OCI-LY1 (cell line): Measurements from ENCODE around the gene CDC42BPA.

ENCODE experiments used
- EZH2 ChIP-seq: fragments of 200-600 bp; sonication (generic), shearing (Covaris generic); IDR thresholded peaks from 2 replicates; pipeline ENCODE4 v1.8.0; 2017; ENCODE audit warnings: borderline replicate concordance, mixed run types, mild to moderate bottlenecking, antibody characterized with exemption, low read length, moderate library complexity, mixed read lengths
- TF ChIP-seq, protein P1 (sequence below): fragments of 200-600 bp; sonication (generic), shearing (Covaris generic); IDR thresholded peaks from 2 replicates; pipeline ENCODE4 v1.5.1; 2017; ENCODE audit warnings: mild to moderate bottlenecking, antibody characterized with exemption, low read length, moderate library complexity, mixed read lengths

DNA sequence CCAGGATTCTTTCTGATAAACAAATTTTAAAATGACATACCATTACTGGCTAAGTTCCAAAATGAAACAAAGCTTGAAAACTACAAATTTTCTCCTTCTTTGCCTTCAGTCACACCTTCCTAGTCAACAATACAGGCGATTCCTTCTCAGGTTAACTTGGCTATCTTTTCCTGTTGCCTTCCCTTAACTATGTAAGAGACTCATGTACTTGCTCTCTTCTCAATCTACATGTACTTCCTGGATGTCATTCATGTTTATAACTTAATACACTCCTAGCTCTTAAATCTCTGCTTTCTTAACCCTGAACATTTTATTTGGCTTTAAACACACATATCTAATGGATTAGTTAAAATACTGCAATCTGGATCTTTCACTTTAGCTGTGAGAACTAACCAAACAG, 281.2 kb downstream of the CDC42BPA start:
- TF ChIP-seq, protein P1, sequence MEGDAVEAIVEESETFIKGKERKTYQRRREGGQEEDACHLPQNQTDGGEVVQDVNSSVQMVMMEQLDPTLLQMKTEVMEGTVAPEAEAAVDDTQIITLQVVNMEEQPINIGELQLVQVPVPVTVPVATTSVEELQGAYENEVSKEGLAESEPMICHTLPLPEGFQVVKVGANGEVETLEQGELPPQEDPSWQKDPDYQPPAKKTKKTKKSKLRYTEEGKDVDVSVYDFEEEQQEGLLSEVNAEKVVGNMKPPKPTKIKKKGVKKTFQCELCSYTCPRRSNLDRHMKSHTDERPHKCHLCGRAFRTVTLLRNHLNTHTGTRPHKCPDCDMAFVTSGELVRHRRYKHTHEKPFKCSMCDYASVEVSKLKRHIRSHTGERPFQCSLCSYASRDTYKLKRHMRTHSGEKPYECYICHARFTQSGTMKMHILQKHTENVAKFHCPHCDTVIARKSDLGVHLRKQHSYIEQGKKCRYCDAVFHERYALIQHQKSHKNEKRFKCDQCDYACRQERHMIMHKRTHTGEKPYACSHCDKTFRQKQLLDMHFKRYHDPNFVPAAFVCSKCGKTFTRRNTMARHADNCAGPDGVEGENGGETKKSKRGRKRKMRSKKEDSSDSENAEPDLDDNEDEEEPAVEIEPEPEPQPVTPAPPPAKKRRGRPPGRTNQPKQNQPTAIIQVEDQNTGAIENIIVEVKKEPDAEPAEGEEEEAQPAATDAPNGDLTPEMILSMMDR = no peak
- TF ChIP-seq EZH2 = no peak
